COLO668 (cell line): ENCODE results near the gene STAT3.
"Not testable (repeated sequence)": the region's sequence is repeated elsewhere in the genome, so short reads cannot be mapped to it uniquely, and the experiment has no call there.

Experiments used
- DNase-seq: peaks from one replicate; lab custom pipeline; 2025; ENCODE audit not compliant: unreplicated experiment; lab: John Stamatoyannopoulos, UW

Gene STAT3

GRCh38 chr17:42303694-42304093 lies 84.5 kb downstream of the STAT3 start:
- DNase-seq = no peak

- DNase-seq = no peak
These were observed 87.2 kb downstream of the STAT3 start for GRCh38 chr17:42301022-42301421.

DNA sequence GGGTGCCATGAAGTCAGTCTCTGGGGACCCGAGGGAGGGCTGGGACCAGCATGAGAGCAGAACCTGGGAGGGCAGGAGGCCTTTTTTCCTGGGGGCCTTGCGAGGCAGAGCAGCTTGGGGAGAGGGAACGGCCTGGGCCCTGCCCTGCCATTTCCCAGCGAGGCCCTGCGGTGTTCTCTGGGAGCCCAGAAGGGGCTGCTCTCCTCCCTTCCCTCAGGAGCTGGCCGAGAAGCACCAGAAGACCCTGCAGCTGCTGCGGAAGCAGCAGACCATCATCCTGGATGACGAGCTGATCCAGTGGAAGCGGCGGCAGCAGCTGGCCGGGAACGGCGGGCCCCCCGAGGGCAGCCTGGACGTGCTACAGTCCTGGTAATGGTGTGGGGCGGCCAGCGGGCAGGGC lies 88.3 kb downstream of the STAT3 start:
- not testable (repeated sequence) for DNase-seq

- not testable (repeated sequence) for DNase-seq
These were observed 88.9 kb downstream of the STAT3 start for GRCh38 chr17:42299361-42299760.

DNA sequence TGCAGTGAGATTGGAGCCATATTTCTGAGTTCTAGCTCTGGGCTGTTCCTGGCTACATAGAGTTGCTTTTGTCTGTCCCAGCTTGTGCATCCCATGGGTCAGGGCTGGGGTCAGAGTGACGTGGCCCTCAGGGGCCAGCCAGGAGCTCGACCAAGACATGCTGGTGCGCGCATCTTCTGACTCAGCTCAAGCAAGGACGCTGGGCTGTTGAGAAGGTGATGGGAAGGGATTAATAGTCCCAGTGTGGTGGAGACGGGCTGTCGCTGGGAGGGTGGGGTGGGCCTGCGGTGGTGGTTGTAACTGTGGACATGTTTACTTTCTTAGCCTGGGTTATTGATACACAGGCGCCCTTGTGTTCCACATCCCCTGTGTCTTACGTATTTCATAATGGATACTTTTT lies 90.5 kb downstream of the STAT3 start:
- not testable (repeated sequence) for DNase-seq

DNA sequence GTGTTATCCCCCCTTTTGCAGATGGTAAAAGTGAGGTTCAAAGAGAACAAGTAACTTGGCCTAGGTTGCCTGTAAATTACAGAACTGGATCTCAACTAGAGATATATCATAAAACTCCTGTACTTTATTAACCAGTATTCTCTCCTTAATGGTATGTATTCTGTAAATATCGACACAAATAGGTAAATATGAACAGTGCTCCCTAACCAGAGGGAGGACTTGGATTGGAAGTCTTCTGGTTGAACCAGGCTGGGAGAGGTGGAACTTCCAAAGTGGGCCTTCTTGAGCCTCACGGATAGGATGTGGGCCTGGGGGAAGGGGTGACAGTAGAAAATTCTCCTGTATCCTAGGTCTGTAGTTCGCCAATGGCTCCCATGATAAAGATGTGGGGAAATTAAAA lies 92.2 kb downstream of the STAT3 start:
- no peak for DNase-seq

GRCh38 chr17:42294469-42295398 lies 93.5 kb downstream of the STAT3 start:
- no peak for DNase-seq

DNA sequence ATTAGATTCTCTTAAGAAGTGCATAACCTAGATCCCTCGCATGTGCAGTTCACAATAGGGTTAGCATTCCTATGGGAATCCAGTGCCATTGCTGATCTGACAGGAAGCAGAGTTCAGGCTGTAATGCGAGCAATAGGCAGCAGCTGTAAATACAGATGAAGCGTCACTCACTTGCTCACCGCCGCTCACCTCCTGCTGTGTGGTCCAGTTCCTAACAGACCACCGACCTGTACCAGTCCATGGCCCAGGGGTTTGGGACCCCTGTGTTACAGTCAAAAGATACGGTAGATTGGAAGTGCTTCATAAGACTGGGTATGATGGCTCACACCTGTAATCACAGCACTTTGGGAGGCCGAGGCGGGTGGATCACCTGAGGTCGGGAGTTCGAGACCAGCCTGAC lies 97.1 kb downstream of the STAT3 start:
- DNase-seq = no peak

- no peak for DNase-seq
These were observed 97.7 kb downstream of the STAT3 start for GRCh38 chr17:42290577-42290976.

- DNase-seq = no peak
These were observed 98.5 kb downstream of the STAT3 start for GRCh38 chr17:42289611-42290181.

DNA sequence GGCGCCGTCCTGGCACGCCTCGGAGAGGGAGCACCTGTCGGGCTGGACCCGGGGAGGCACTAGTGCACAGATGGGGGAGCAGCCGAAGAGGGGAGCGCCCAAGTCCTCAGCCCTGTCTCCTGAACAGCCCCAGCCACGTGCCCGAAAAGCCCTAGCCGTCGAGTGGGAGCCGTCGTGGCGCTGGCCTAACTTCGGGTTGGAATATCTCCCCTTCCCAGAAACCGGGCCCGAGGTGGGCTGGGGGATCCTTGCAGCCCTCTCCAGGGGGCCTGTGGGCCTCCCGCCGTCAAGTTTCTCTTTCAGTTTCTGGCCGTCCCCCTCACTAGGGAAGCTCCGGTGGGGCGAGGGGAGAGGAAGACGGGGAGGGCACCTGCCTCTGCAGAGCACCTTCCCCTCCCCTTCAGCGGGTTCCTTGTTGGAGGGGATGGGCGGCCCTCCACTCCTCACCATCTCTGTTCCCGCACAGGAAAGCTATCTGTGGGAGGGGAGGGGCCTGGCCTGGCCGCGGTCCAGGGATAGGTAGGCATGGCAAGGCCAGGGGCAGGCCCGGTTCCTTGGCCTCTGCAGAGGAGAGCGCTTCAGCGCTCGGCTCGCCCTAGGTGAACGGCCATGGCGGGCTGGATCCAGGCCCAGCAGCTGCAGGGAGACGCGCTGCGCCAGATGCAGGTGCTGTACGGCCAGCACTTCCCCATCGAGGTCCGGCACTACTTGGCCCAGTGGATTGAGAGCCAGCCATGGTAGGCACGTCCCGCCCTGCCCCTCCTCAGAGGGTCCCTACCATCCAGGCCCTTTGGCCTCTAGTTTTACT lies 99.2 kb downstream of the STAT3 start:
- no peak for DNase-seq

DNA sequence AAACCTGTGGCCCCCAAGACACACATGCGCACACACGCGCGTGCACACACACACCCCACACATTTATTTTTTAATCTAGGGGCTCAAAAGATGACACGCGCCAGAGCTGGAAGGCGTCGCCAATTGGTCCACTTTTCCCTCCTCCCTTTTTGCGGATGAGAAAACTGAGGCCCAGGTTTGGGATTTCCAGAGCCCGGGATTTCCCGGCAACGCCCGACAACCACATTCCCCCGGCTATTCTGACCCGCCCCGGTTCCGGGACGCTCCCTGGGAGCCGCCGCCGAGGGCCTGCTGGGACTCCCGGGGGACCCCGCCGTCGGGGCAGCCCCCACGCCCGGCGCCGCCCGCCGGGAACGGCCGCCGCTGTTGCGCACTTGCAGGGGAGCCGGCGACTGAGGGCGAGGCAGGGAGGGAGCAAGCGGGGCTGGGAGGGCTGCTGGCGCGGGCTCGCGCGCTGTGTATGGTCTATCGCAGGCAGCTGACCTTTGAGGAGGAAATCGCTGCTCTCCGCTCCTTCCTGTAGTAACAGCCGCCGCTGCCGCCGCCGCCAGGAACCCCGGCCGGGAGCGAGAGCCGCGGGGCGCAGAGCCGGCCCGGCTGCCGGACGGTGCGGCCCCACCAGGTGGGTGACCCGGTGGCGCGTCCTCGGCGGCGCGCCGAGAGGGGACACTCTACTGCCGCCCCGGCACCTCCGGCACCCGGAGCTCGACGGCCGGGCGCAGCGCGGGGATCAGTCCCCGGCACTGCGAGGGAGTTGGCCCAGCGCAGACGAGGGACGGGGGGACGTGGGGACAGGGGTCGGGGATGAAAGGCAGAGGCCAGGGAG lies 100.1 kb downstream of the STAT3 start, which contains the start of gene STAT5A:
STAT5A (plus strand) TSS at position 522 of the 826 bp plus-strand sequence. CDS start 914 bp downstream, outside the sequence.
- peak; percentile 58 for DNase-seq

GRCh38 chr17:42287305-42287976 lies 100.8 kb downstream of the STAT3 start:
- no peak for DNase-seq

- DNase-seq = no peak
These were observed 101.6 kb downstream of the STAT3 start for GRCh38 chr17:42286411-42287221.

DNA sequence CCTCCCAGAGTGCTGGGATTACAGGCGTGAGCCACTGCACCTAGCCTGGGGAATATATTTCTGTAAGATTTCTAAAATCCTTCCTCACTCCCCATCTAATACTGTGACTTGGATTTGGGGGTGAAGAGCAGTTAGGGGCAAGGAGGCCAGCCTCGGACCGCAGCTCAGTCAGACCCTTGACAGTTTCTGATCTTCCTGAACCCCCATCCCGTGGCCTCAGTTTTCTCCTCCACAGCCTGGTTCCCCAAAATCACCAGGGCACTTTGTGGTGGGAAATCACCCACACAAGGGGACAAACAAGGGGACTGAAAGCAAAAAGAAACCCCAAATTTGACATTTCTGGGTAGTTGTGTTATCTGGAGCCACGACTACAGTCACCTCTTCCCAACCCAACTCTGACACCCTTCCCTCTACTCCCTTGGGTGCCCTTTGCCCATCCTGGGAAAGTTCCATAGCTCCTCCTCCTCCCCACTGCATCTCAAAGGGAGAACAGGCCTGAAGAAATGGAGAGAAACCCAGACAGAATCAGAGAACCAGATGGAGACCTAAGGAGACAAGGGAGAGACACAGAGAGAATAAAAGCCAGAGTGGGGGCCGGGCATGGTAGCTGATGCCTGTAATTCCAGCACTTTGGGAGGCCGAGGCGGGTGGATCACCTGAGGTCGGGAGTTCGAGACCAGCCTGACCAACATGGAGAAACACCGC lies 102.7 kb downstream of the STAT3 start:
- no peak for DNase-seq

DNA sequence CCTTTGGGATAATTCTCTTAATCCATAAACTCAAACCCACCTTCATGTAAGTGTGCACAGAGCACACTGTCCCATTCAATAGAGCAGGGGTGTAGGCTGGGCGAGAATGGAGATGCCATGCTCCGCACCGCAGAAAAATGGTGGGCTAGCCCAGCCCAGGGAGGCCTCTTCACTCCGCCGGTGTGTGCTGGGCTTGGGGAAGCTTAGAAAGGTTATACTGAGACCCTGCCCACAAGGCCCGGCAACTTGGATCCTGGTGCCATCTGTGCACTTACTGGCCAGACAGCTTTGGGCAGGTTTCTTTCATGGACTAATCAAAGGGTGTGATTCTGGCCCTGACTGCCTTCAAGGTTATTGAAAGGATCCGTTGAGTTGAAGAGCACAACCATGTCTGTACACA lies 103.7 kb downstream of the STAT3 start:
- no peak for DNase-seq

DNA sequence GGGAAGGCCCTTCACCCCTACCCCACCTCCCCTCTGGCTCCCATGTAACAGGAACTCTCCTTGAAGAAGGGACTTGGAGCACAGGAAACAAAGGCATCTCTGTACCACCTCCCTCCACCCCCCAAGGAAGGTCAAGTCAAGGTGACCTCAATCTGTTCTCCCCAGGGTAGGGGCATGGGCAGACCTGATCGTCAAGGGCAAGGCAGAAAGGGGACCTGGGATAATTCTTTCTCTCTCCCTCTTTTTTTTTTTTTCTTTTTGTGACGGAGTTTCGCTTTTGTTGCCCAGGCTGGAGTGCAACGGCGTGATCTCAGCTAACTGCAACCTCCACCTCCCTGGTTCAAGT lies 104.2 kb downstream of the STAT3 start:
- DNase-seq = no peak

- DNase-seq = no peak
These were observed 104.8 kb downstream of the STAT3 start for GRCh38 chr17:42283241-42284023.
